DOHH2 (cell line): ENCODE measurements around the gene NRCAM.

Experiments
- EZH2phosphoT487 ChIP-seq: fragments of 200-600 bp; sonication (generic); IDR thresholded peaks from 2 replicates; pipeline ENCODE4 v1.6.1; 2017; ENCODE audit warnings: borderline replicate concordance, mild to moderate bottlenecking, antibody characterized with exemption, low read length, moderate library complexity, mixed read lengths
- TF ChIP-seq, protein P1 (sequence below): fragments of 200-600 bp; sonication (generic); IDR thresholded peaks from one replicate; pipeline ENCODE4 v1.5.1; 2014; ENCODE audit warnings: antibody characterized with exemption, mild to moderate bottlenecking, low read depth, low read length; ENCODE audit not compliant: poor library complexity, severe bottlenecking

GRCh38 chr7:108425714-108426275 lies 30.4 kb downstream of the NRCAM start:
- TF ChIP-seq, protein P1, sequence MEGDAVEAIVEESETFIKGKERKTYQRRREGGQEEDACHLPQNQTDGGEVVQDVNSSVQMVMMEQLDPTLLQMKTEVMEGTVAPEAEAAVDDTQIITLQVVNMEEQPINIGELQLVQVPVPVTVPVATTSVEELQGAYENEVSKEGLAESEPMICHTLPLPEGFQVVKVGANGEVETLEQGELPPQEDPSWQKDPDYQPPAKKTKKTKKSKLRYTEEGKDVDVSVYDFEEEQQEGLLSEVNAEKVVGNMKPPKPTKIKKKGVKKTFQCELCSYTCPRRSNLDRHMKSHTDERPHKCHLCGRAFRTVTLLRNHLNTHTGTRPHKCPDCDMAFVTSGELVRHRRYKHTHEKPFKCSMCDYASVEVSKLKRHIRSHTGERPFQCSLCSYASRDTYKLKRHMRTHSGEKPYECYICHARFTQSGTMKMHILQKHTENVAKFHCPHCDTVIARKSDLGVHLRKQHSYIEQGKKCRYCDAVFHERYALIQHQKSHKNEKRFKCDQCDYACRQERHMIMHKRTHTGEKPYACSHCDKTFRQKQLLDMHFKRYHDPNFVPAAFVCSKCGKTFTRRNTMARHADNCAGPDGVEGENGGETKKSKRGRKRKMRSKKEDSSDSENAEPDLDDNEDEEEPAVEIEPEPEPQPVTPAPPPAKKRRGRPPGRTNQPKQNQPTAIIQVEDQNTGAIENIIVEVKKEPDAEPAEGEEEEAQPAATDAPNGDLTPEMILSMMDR = no peak
- TF ChIP-seq EZH2phosphoT487 = no peak
